PC-9 (cell line): Measurements from ENCODE around the gene CACNA1I.

Experiments used
- EZH2 ChIP-seq: fragments of 200-600 bp; sonication (generic); IDR thresholded peaks from 2 replicates; pipeline ENCODE4 v1.8.0; 2017; ENCODE audit warnings: antibody characterized with exemption, low read depth
- TF ChIP-seq, protein P1 (sequence below): fragments of 200-600 bp; sonication (generic); conservative IDR thresholded peaks from 2 replicates; pipeline ENCODE4 v1.6.1; 2017; ENCODE audit warnings: mixed run types, antibody characterized with exemption, mild to moderate bottlenecking, moderate library complexity

- TF ChIP-seq, protein P1, sequence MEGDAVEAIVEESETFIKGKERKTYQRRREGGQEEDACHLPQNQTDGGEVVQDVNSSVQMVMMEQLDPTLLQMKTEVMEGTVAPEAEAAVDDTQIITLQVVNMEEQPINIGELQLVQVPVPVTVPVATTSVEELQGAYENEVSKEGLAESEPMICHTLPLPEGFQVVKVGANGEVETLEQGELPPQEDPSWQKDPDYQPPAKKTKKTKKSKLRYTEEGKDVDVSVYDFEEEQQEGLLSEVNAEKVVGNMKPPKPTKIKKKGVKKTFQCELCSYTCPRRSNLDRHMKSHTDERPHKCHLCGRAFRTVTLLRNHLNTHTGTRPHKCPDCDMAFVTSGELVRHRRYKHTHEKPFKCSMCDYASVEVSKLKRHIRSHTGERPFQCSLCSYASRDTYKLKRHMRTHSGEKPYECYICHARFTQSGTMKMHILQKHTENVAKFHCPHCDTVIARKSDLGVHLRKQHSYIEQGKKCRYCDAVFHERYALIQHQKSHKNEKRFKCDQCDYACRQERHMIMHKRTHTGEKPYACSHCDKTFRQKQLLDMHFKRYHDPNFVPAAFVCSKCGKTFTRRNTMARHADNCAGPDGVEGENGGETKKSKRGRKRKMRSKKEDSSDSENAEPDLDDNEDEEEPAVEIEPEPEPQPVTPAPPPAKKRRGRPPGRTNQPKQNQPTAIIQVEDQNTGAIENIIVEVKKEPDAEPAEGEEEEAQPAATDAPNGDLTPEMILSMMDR, result no peak
- TF ChIP-seq EZH2, result no peak
These were observed 136.8 kb downstream of the CACNA1I start for GRCh38 chr22:39707351-39707750.
